SU-DHL-6 (cell line): Measurements from ENCODE around the gene KIN.

Experiments used
- H2AFZ ChIP-seq: fragments of 200-600 bp; sonication (generic); 2 replicates; pipeline ENCODE4 v1.6.1; 2014; ENCODE audit warnings: low read depth, mild to moderate bottlenecking, moderate library complexity, mixed read lengths, antibody characterized with exemption, low read length; ENCODE audit not compliant: severe bottlenecking
- H3F3A ChIP-seq: fragments of 200-600 bp; shearing (Covaris generic); 2 replicates; pipeline ENCODE4 v1.6.0; 2016; ENCODE audit warnings: antibody characterized with exemption, mild to moderate bottlenecking; ENCODE audit not compliant: insufficient read depth
- H3K27ac ChIP-seq: fragments of 200-600 bp; sonication (generic); 2 replicates; pipeline ENCODE4 v1.5.1; 2016; ENCODE audit warnings: low read depth, mild to moderate bottlenecking, low read length, moderate library complexity, mixed read lengths
- H3K27me3 ChIP-seq: fragments of 200-600 bp; sonication (generic), shearing (Covaris generic); 2 replicates; pipeline ENCODE4 v1.6.0; 2014; ENCODE audit warnings: mild to moderate bottlenecking, low read length
- H3K36me3 ChIP-seq: fragments of 200-600 bp; sonication (generic); 2 replicates; pipeline ENCODE4 v1.6.1; 2014; ENCODE audit warnings: mild to moderate bottlenecking, low read length, mixed read lengths
- H3K4me2 ChIP-seq: fragments of 300-600, 200-600 bp; shearing (Covaris generic), sonication (generic); 2 replicates; pipeline ENCODE4 v1.6.0; 2014; ENCODE audit warnings: low read length, low read depth, mild to moderate bottlenecking; ENCODE audit not compliant: poor library complexity, severe bottlenecking
- H3K4me3 ChIP-seq: fragments of 200-600 bp; sonication (generic); 2 replicates; pipeline ENCODE4 v1.5.1; 2014; ENCODE audit warnings: antibody characterized with exemption, low read length, mild to moderate bottlenecking, mixed read lengths; ENCODE audit not compliant: insufficient read depth, poor library complexity, severe bottlenecking
- H3K79me2 ChIP-seq: fragments of 200-600 bp; sonication (generic); 2 replicates; pipeline ENCODE4 v1.6.1; 2014; ENCODE audit warnings: mild to moderate bottlenecking, low read length, moderate library complexity; ENCODE audit not compliant: insufficient read depth
- H3K9ac ChIP-seq: fragments of 200-600 bp; sonication (generic); 2 replicates; pipeline ENCODE4 v1.7.0; 2014; ENCODE audit warnings: mild to moderate bottlenecking, low read length
- H3K9me2 ChIP-seq: fragments of 200-600 bp; sonication (generic); replicated peaks from 2 replicates; pipeline ENCODE4 v1.6.1; 2014; ENCODE audit warnings: low read length; ENCODE audit not compliant: insufficient read depth
- H3K9me3 ChIP-seq: fragments of 200-600 bp; sonication (generic); 2 replicates; pipeline ENCODE4 v1.6.1; 2014; ENCODE audit warnings: low read length, mixed read lengths; ENCODE audit not compliant: insufficient read depth
- H4K20me1 ChIP-seq: fragments of 200-600 bp; sonication (generic); 2 replicates; pipeline ENCODE4 v1.6.1; 2014; ENCODE audit warnings: low read depth, mild to moderate bottlenecking, antibody characterized with exemption, low read length, moderate library complexity, mixed read lengths
- CTCF ChIP-seq: fragments of 200-600 bp; sonication (generic); IDR thresholded peaks from one replicate; pipeline ENCODE4 v1.5.1; 2017; ENCODE audit warnings: antibody characterized with exemption, mild to moderate bottlenecking, low read length, moderate library complexity; ENCODE audit not compliant: insufficient read depth, poor library complexity, severe bottlenecking
- EZH2phosphoT487 ChIP-seq: fragments of 200-600 bp; sonication (generic), shearing (Covaris generic); conservative IDR thresholded peaks from 2 replicates; pipeline ENCODE4 v1.6.1; 2018; ENCODE audit warnings: mild to moderate bottlenecking, antibody characterized with exemption, low read length, moderate library complexity, mixed read lengths

The KIN gene

GRCh38 chr10:7767209-7767608 is 20.6 kb downstream of the KIN start:
- H3K36me3 ChIP-seq, result 0 out of 2 replicates have a peak, but pooled peaks cover 12% of the 10 kb centered on the region
- H3K9me3 ChIP-seq, result no peaks in the 10 kb centered on the region
- no peaks in the 10 kb centered on the region for H3K27me3 ChIP-seq
- H3K4me2 ChIP-seq, result no peak overlapping the region
- no peaks in the 10 kb centered on the region for H4K20me1 ChIP-seq
- H3K9ac ChIP-seq, result no peak overlapping the region
- no peak overlapping the region for H3K27ac ChIP-seq
- H3K9me2 ChIP-seq, result no peaks in the 10 kb centered on the region
- no peaks in the 10 kb centered on the region for H3K79me2 ChIP-seq
- H3K4me3 ChIP-seq, result no peak overlapping the region
- no peak overlapping the region for H2AFZ ChIP-seq
- no peak for TF ChIP-seq CTCF
- TF ChIP-seq EZH2phosphoT487, result no peak
- H3F3A ChIP-seq, result no peaks in the 10 kb centered on the region

- H3K27ac ChIP-seq, result no peak overlapping the region
- no peaks in the 10 kb centered on the region for H3K27me3 ChIP-seq
- H3K9ac ChIP-seq, result no peak overlapping the region
- H3K9me2 ChIP-seq, result no peaks in the 10 kb centered on the region
- H3F3A ChIP-seq, result no peaks in the 10 kb centered on the region
- H3K79me2 ChIP-seq, result no peaks in the 10 kb centered on the region
- no peak overlapping the region for H2AFZ ChIP-seq
- H3K36me3 ChIP-seq, result peaks cover 15% of the 10 kb centered on the region; the same call in 1 of the 2 replicates
- H4K20me1 ChIP-seq, result no peaks in the 10 kb centered on the region
- no peak overlapping the region for H3K4me3 ChIP-seq
- no peak overlapping the region for H3K4me2 ChIP-seq
- TF ChIP-seq CTCF (no peak), EZH2phosphoT487 (no peak)
- no peaks in the 10 kb centered on the region for H3K9me3 ChIP-seq
Observed at GRCh38 chr10:7766241-7766640, 21.6 kb downstream of the KIN start.

- Histone ChIP-seq H3K36me3 (peaks cover 32% of the 10 kb centered on the region; the same call in 1 of the 2 replicates), H2AFZ (no peak overlapping the region), H3K9me2 (no peaks in the 10 kb centered on the region), H3K4me2 (no peak overlapping the region), H3K9ac (no peak overlapping the region), H4K20me1 (no peaks in the 10 kb centered on the region), H3K79me2 (no peaks in the 10 kb centered on the region), H3F3A (no peaks in the 10 kb centered on the region), H3K9me3 (no peaks in the 10 kb centered on the region), H3K27ac (no peak overlapping the region), H3K27me3 (no peaks in the 10 kb centered on the region), H3K4me3 (no peak overlapping the region)
- TF ChIP-seq EZH2phosphoT487 (no peak), CTCF (no peak)
Observed at GRCh38 chr10:7763929-7764328, 23.9 kb downstream of the KIN start.
